Naive thymus-derived CD4-positive, alpha-beta T cell (primary cell): ENCODE results near the gene C16orf54. TPM values are rescaled to one million over a fixed set of nuclear protein-coding genes. Genes with fewer than 3 reads are reported as not detected.

Source experiments
- ATAC-seq: fragments of 150-1000 bp; cut with Tn5 transposase; 2 replicates; pipeline ENCODE4 v1.10.0; 2021; ENCODE audit warnings: mild to moderate bottlenecking, moderate library complexity
- CTCF ChIA-PET: fragments of 350-600 bp; sonication (Branson Sonifier 250); formaldehyde crosslinking; loops from one replicate; lab custom pipeline; 2021; ENCODE audit warnings: antibody characterized with exemption; lab: Charles Lee
- POLR2A ChIA-PET: fragments of 350-600 bp; sonication (Branson Sonifier 250); formaldehyde crosslinking; loops from one replicate; lab custom pipeline; 2021; ENCODE audit warnings: antibody characterized with exemption, inconsistent platforms; lab: Charles Lee
- DNase-seq, 9 donors: peaks; one replicate each; pipeline versions ENCODE4 v3.0.0 to v3.0.0-alpha.2; 2020 to 2022; ENCODE audit warnings: mixed read lengths in 1 of 9
- H3K27ac ChIP-seq: one replicate; pipeline ENCODE4 v1.7.0; 2013; ENCODE audit warnings: mild to moderate bottlenecking, low read depth, low read length, moderate library complexity
- H3K27me3 ChIP-seq, 2 donors: one replicate each; pipeline ENCODE4 v1.7.0; 2013; ENCODE audit warnings: low read length in 2 of 2, mild to moderate bottlenecking in 2 of 2, moderate library complexity in 2 of 2; ENCODE audit not compliant: control insufficient read depth in 2 of 2, insufficient read depth in 2 of 2
- H3K36me3 ChIP-seq, 3 experiments: 1 replicate in 2 of 3; 2 replicates in 1 of 3; pipeline ENCODE4 v1.7.0; 2013; ENCODE audit warnings: low read length in 3 of 3, mild to moderate bottlenecking in 3 of 3, moderate library complexity in 1 of 3; ENCODE audit not compliant: insufficient read depth in 3 of 3, control insufficient read depth in 2 of 3
- H3K4me1 ChIP-seq, 2 donors: one replicate each; pipeline ENCODE4 v1.7.0; 2013; ENCODE audit warnings: low read length in 2 of 2, mild to moderate bottlenecking in 2 of 2, moderate library complexity in 1 of 2; ENCODE audit not compliant: control insufficient read depth in 2 of 2, insufficient read depth in 2 of 2
- H3K4me3 ChIP-seq: 2 replicates; pipeline ENCODE4 v1.7.0; 2013; ENCODE audit warnings: mild to moderate bottlenecking, low read length
- H3K9me3 ChIP-seq, 3 experiments: 1 replicate in 2 of 3; 2 replicates in 1 of 3; pipeline ENCODE4 v1.7.0; 2013; ENCODE audit warnings: low read length in 3 of 3; ENCODE audit not compliant: control insufficient read depth in 2 of 3
- H3K27ac Mint-ChIP-seq, 9 donors: one replicate each; pipeline ENCODE4 v1.8.0; 2020 to 2022; ENCODE audit warnings: mixed read lengths in 9 of 9, mild to moderate bottlenecking in 8 of 9, moderate library complexity in 5 of 9, inconsistent platforms in 2 of 9
- H3K27me3 Mint-ChIP-seq, 5 donors: one replicate each; pipeline ENCODE4 v1.8.0; 2021 to 2022; ENCODE audit warnings: mixed read lengths in 5 of 5, mild to moderate bottlenecking in 1 of 5
- H3K36me3 Mint-ChIP-seq, 5 donors: one replicate each; pipeline ENCODE4 v1.8.0; 2020 to 2022; ENCODE audit warnings: mixed read lengths in 5 of 5, mild to moderate bottlenecking in 3 of 5, inconsistent platforms in 1 of 5
- H3K4me1 Mint-ChIP-seq, 7 donors: one replicate each; pipeline ENCODE4 v1.8.0; 2020 to 2022; ENCODE audit warnings: mixed read lengths in 7 of 7, mild to moderate bottlenecking in 3 of 7, inconsistent platforms in 1 of 7
- H3K4me3 Mint-ChIP-seq, 10 donors: one replicate each; pipeline ENCODE4 v1.8.0; 2020 to 2022; ENCODE audit warnings: mild to moderate bottlenecking in 10 of 10, mixed read lengths in 10 of 10, moderate library complexity in 6 of 10, inconsistent platforms in 2 of 10
- H3K9me3 Mint-ChIP-seq, 11 donors: one replicate each; pipeline ENCODE4 v1.8.0; 2020 to 2022; ENCODE audit warnings: mixed read lengths in 11 of 11, mild to moderate bottlenecking in 4 of 11, inconsistent platforms in 1 of 11, moderate library complexity in 1 of 11
- intact Hi-C, 2 donors: fragments of 100-400 bp; cut with micrococcal nuclease; formaldehyde crosslinking; loops; one replicate each; pipeline ENCODE4 v1.15.1; 2023
- polyA plus RNA-seq, 2 donors: library from polyadenylated mRNA; unstranded; fragments of 300-500 nt; fragmentation: Illumina TruSeq; gene quantifications; one replicate each; pipeline ENCODE4 v1.2.3, GENCODE V29; 2021
- total RNA-seq, 6 experiments: library from RNA in 5 of 6; stranded (reverse) in 5 of 6; gene quantifications; 1 replicate in 5 of 6; 2 replicates in 1 of 6; pipeline ENCODE4 v1.2.3 and lab custom pipeline; 2021 to 2026

C16orf54 gene
- total and polyA plus RNA-seq, 7 experiments from 2014 or later, result 43.2 to 228 (median 139) TPM

GRCh38 chr16:29719063-29719462 lies 26.7 kb downstream of the C16orf54 start:
- peaks cover 0 to 1% (median 0%) of the 10 kb centered on the region in 11 donors for H3K9me3 Mint-ChIP-seq
- Histone ChIP-seq H3K4me3 (no peak overlapping the region), H3K27me3 (no peaks in the 10 kb centered on the region), H3K4me1 (no peaks in the 10 kb centered on the region), H3K27ac (no peak overlapping the region), H3K36me3 (no peaks in the 10 kb centered on the region), H3K9me3 (no peaks in the 10 kb centered on the region)
- peak overlapping the region in 1 of 9 donors; percentile 29 for H3K27ac Mint-ChIP-seq
- H3K27me3 Mint-ChIP-seq, result peaks cover 0 to 17% (median 0%) of the 10 kb centered on the region in 5 donors
- peaks cover 10 to 16% (median 12%) of the 10 kb centered on the region in 7 donors for H3K4me1 Mint-ChIP-seq
- H3K36me3 Mint-ChIP-seq, result no peaks in the 10 kb centered on the region
- intact Hi-C loops, result no loop called here
- POLR2A ChIA-PET, result interaction anchor here (0.6 to 1.4 kb wide), 2 partner anchors 19 to 25 kb away, joined by 3 to 4 read pairs; no protein-coding TSS in a partner anchor
- ATAC-seq, result no peak
- no peak for DNase-seq
- CTCF ChIA-PET, result interaction anchor here (0.6 to 14.9 kb wide), 4 partner anchors 19 to 561 kb away, joined by 3 to 134 read pairs (median 5); partner anchors contain the start of gene KIF22
- H3K4me3 Mint-ChIP-seq, result peak overlapping the region in 1 of 10 donors; percentile 25

- H3K4me3 ChIP-seq, result no peak overlapping the region
- DNase-seq, result no peak
- H3K27me3 ChIP-seq, result no peaks in the 10 kb centered on the region
- H3K4me1 Mint-ChIP-seq, result peaks cover 8 to 12% (median 11%) of the 10 kb centered on the region in 7 donors
- H3K27ac ChIP-seq, result no peak overlapping the region
- peaks cover 0 to 1% (median 0%) of the 10 kb centered on the region in 11 donors for H3K9me3 Mint-ChIP-seq
- ChIA-PET POLR2A (interaction anchor here (0.7 to 4.8 kb wide), 3 partner anchors 16 to 29 kb away, joined by 3 to 34 read pairs (median 6); partner anchors contain the start of gene C16orf54), CTCF (interaction anchor here (0.8 to 14.9 kb wide), 4 partner anchors 17 to 38 kb away, joined by 3 to 134 read pairs (median 3); no protein-coding TSS in a partner anchor)
- no peaks in the 10 kb centered on the region for H3K36me3 ChIP-seq
- intact Hi-C loops, result no loop called here
- no peaks in the 10 kb centered on the region for H3K9me3 ChIP-seq
- no peaks in the 10 kb centered on the region for H3K36me3 Mint-ChIP-seq
- no peak for ATAC-seq
- no peak overlapping the region for H3K4me3 Mint-ChIP-seq
- no peak overlapping the region for H3K27ac Mint-ChIP-seq
- peaks cover 0 to 17% (median 0%) of the 10 kb centered on the region in 5 donors for H3K27me3 Mint-ChIP-seq
- no peaks in the 10 kb centered on the region for H3K4me1 ChIP-seq
These were observed 28.7 kb downstream of the C16orf54 start for GRCh38 chr16:29717113-29717512.

- Mint-ChIP-seq H3K27me3 (peaks cover 0 to 20% (median 0%) of the 10 kb centered on the region in 5 donors), H3K9me3 (no peaks in the 10 kb centered on the region)
These were observed 30.8 kb downstream of the C16orf54 start for GRCh38 chr16:29714972-29715371.

GRCh38 chr16:29714396-29714795 lies 31.4 kb downstream of the C16orf54 start:
- Histone ChIP-seq H3K4me3 (no peak overlapping the region), H3K27me3 (no peaks in the 10 kb centered on the region), H3K4me1 (peaks cover 6% of the 10 kb centered on the region in 2 donors), H3K36me3 (no peaks in the 10 kb centered on the region), H3K27ac (no peak overlapping the region), H3K9me3 (no peaks in the 10 kb centered on the region)
- no peaks in the 10 kb centered on the region for H3K36me3 Mint-ChIP-seq
- no peak overlapping the region for H3K4me3 Mint-ChIP-seq
- ChIA-PET POLR2A (interaction anchor here (1.0 to 4.8 kb wide), 4 partner anchors 9 to 31 kb away, joined by 3 to 34 read pairs (median 3); no protein-coding TSS in a partner anchor), CTCF (interaction anchor here (1.7 to 14.9 kb wide), 2 partner anchors 14 to 16 kb away, joined by 9 to 134 read pairs; no protein-coding TSS in a partner anchor)
- peaks cover 8 to 15% (median 12%) of the 10 kb centered on the region in 7 donors for H3K4me1 Mint-ChIP-seq
- intact Hi-C loops, result no loop called here
- no peaks in the 10 kb centered on the region for H3K9me3 Mint-ChIP-seq
- no peak for ATAC-seq
- peaks cover 0 to 22% (median 0%) of the 10 kb centered on the region in 5 donors for H3K27me3 Mint-ChIP-seq
- DNase-seq, result no peak
- H3K27ac Mint-ChIP-seq, result no peak overlapping the region

More at GRCh38 chr16:29714972-29715371, 30.8 kb downstream of the C16orf54 start:
- H3K4me3 Mint-ChIP-seq, result no peak overlapping the region
- H3K27ac Mint-ChIP-seq, result no peak overlapping the region
- CTCF ChIA-PET, result interaction anchor here (1.7 to 14.9 kb wide), 2 partner anchors 15 kb away, joined by 9 to 134 read pairs; no protein-coding TSS in a partner anchor
- no peaks in the 10 kb centered on the region for H3K36me3 ChIP-seq
- H3K9me3 ChIP-seq, result no peaks in the 10 kb centered on the region
- H3K4me3 ChIP-seq, result no peak overlapping the region
- peaks cover 3 to 6% of the 10 kb centered on the region in 2 donors for H3K4me1 ChIP-seq
- H3K27me3 ChIP-seq, result no peaks in the 10 kb centered on the region
- intact Hi-C loops, result no loop called here
- H3K4me1 Mint-ChIP-seq, result peaks cover 8 to 11% (median 9%) of the 10 kb centered on the region in 7 donors
- ATAC-seq (no peak), DNase-seq (no peak)
- no peaks in the 10 kb centered on the region for H3K36me3 Mint-ChIP-seq
- H3K27ac ChIP-seq, result no peak overlapping the region
- POLR2A ChIA-PET, result interaction anchor here (0.6 to 4.8 kb wide), 5 partner anchors 8 to 79 kb away, joined by 3 to 34 read pairs (median 3); no protein-coding TSS in a partner anchor

GRCh38 chr16:29712809-29713208 lies 33.0 kb downstream of the C16orf54 start:
- DNase-seq, result no peak
- Mint-ChIP-seq H3K4me3 (no peak overlapping the region), H3K27me3 (peaks cover 0 to 18% (median 0%) of the 10 kb centered on the region in 5 donors), H3K4me1 (peaks cover 8 to 15% (median 12%) of the 10 kb centered on the region in 7 donors), H3K36me3 (no peaks in the 10 kb centered on the region), H3K27ac (peak overlapping the region in 1 of 9 donors; percentile 20), H3K9me3 (no peaks in the 10 kb centered on the region)
- Histone ChIP-seq H3K27ac (no peak overlapping the region), H3K27me3 (no peaks in the 10 kb centered on the region), H3K4me3 (no peak overlapping the region), H3K4me1 (peaks cover 6% of the 10 kb centered on the region in 2 donors), H3K9me3 (no peaks in the 10 kb centered on the region), H3K36me3 (no peaks in the 10 kb centered on the region)
- ATAC-seq, result no peak
- ChIA-PET POLR2A (interaction anchor here (0.6 to 4.5 kb wide), 7 partner anchors 11 to 78 kb away, joined by 3 to 28 read pairs (median 4); partner anchors contain the start of gene KIF22), CTCF (interaction anchor here (0.8 to 14.9 kb wide), 3 partner anchors 8 to 17 kb away, joined by 3 to 134 read pairs (median 5); no protein-coding TSS in a partner anchor)
- intact Hi-C loops, result no loop called here

- Mint-ChIP-seq H3K36me3 (no peaks in the 10 kb centered on the region), H3K4me1 (peaks cover 8 to 15% (median 12%) of the 10 kb centered on the region in 7 donors), H3K9me3 (no peaks in the 10 kb centered on the region), H3K27me3 (peaks cover 0 to 18% (median 0%) of the 10 kb centered on the region in 5 donors), H3K4me3 (peak overlapping the region in 2 of 10 donors; percentile 2 to 16), H3K27ac (peak overlapping the region in 8 of 9 donors; percentile 43 to 89 (median 60))
- no peak overlapping the region for H3K4me3 ChIP-seq
- no peak overlapping the region for H3K27ac ChIP-seq
- H3K36me3 ChIP-seq, result no peaks in the 10 kb centered on the region
- intact Hi-C loops, result loop anchor here (1.0 to 2.0 kb wide), 4 partner anchors 8 to 80 kb away; partner anchors contain the start of gene KIF22 (in 1 of the 2)
- H3K4me1 ChIP-seq, result peaks cover 6% of the 10 kb centered on the region in 2 donors
- ATAC-seq (peak; percentile 96), DNase-seq (peak in 7 of 9 donors; percentile 53 to 77 (median 66))
- CTCF ChIA-PET, result interaction anchor here (0.6 to 14.9 kb wide), 5 partner anchors 10 to 114 kb away, joined by 3 to 134 read pairs (median 6); partner anchors contain the start of gene KIF22
- no peaks in the 10 kb centered on the region for H3K9me3 ChIP-seq
- no peaks in the 10 kb centered on the region for H3K27me3 ChIP-seq
- POLR2A ChIA-PET, result interaction anchor here (0.7 to 4.5 kb wide), 4 partner anchors 9 to 79 kb away, joined by 3 to 28 read pairs (median 8); partner anchors contain the start of gene KIF22
These were observed 35.3 kb downstream of the C16orf54 start for GRCh38 chr16:29710227-29711219.
